ENCODE results near the gene CCNJL.

DNA sequence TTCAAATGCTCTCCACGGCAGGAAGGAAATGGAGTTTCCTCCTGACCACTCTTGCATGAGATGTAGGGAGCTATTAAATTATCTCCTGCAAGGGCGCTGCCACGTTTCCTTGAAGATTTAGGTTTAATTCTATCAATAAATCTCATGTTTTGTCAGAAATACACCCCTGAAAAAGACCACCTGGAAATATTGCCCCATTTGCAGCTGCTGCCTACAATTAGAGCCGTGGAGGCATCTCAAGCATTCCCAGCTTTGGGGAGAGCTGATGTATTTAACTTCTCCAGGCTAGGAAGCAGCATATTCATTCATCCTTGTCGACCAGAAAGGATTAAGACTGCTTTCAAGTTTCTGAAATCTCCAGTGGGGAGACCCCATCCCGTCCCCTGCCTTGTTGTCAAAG is 40.5 kb downstream of the CCNJL start:
- TF ChIP-seq POLR2A (IDR thresholded peaks at IDR 0.05; ENCODE audit: low read length): no peak
- no peak for TF ChIP-seq GATA1 (IDR thresholded peaks at IDR 0.05; ENCODE audit: low read depth, low read length)

All from erythroblast (primary cell).